GM13977 (cell line): ENCODE measurements around the gene SUPT3H.

Source experiments
- DNase-seq: peaks from one replicate; pipeline ENCODE4 v3.0.0; 2012; ENCODE audit warnings: low spot score
- in situ Hi-C: fragments of 300-500 bp; cut with MboI; formaldehyde crosslinking; loops from one replicate; pipeline ENCODE4 v1.12.0; 2022; ENCODE audit warnings: low sequenced_read_pairs, low pct_unique_long_range_greater_than_20kb, mixed read lengths, inconsistent platforms; ENCODE audit not compliant: unreplicated experiment
- TF ChIP-seq, protein P1 (sequence below): IDR thresholded peaks from 2 replicates; pipeline ENCODE4 v1.5.1; 2012; ENCODE audit warnings: mild to moderate bottlenecking, control low read depth; ENCODE audit not compliant: insufficient read depth; ENCODE audit errors: extremely low read depth, missing control alignments

The SUPT3H gene

DNA sequence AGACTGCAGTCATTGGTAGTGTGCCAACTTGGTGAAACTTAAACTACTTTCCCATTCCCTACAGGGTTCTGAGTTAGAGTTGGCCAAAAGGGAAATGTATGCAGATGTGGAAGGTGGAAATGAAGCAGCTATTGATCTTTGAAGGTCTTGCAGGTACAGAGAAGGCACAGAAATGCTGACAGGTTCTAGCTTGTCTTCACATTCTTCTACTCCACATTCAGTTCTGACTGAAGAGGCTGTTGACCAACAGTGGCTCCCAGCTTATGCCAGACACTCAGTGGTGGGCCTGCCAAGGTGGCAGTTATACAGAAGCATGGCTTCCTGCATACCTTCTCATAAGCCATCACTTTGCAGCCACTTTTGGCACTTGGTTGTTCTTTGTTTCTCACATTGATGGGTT lies 566.3 kb downstream of the SUPT3H start:
- no peak for DNase-seq
- in situ Hi-C loops, result no loop called here

DNA sequence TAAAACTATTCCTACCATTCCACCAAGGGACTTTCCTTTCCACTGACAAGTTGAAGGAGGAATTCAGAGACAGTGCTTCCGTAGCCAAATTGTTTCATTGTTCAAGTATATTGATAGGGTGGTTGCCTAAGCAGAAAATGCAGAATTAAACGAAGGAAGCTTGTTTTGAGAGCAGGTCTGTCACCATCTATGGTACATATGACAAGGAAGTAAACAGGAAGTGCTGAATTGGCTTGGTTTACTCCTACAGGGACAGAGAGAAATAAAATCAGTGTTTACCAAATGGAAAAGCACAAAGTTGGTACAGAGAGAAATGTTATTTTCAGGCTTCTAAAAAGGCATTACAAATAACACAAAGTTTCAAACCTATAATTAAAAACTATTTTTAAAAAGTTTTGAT lies 568.5 kb downstream of the SUPT3H start:
- in situ Hi-C loops, result no loop called here
- DNase-seq, result no peak
- TF ChIP-seq, protein P1, sequence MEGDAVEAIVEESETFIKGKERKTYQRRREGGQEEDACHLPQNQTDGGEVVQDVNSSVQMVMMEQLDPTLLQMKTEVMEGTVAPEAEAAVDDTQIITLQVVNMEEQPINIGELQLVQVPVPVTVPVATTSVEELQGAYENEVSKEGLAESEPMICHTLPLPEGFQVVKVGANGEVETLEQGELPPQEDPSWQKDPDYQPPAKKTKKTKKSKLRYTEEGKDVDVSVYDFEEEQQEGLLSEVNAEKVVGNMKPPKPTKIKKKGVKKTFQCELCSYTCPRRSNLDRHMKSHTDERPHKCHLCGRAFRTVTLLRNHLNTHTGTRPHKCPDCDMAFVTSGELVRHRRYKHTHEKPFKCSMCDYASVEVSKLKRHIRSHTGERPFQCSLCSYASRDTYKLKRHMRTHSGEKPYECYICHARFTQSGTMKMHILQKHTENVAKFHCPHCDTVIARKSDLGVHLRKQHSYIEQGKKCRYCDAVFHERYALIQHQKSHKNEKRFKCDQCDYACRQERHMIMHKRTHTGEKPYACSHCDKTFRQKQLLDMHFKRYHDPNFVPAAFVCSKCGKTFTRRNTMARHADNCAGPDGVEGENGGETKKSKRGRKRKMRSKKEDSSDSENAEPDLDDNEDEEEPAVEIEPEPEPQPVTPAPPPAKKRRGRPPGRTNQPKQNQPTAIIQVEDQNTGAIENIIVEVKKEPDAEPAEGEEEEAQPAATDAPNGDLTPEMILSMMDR, result no peak

More for the DNA sequence above, 566.3 kb downstream of the SUPT3H start:
- TF ChIP-seq, protein P1, result no peak

DNA sequence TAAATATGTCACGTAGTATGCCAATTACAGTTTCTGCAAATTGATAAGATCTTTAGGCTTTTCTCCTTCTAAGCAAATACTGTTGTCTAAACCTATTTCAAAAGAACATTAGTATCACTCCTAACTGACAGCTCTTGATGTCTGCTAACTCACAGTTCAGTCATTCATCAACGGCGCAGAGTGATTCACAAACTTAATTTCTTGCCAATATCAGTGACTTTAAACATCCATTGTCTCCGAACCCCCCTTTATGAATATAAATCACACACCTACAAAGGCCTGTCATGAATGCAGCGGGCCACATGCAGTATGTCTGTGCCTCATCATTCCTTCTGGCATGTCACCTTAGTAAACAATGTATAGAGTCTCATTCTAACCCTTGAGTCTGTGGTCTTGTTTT lies 569.6 kb downstream of the SUPT3H start:
- TF ChIP-seq, protein P1, result no peak
- DNase-seq, result no peak
- in situ Hi-C loops, result no loop called here

DNA sequence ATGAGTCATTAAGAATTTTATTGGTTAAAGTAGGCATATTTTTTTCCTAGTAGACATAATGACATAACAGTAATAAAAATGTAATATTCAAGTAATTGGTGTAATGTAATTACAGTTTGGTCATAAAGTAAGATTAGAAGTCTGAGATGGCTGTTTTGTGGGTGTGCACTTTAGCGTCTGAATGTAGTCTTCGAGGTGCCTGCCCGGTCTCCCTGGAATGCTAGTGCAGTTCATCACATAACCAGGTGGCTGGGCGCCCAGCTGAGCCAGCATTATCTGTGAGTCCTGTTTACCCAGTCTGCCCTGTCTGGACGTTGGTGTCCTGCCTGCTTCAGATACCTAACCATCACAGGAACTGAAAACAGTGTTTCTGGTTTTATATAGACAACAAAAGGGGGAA lies 571.1 kb downstream of the SUPT3H start:
- TF ChIP-seq, protein P1, result no peak
- no peak for DNase-seq
- in situ Hi-C loops, result no loop called here

DNA sequence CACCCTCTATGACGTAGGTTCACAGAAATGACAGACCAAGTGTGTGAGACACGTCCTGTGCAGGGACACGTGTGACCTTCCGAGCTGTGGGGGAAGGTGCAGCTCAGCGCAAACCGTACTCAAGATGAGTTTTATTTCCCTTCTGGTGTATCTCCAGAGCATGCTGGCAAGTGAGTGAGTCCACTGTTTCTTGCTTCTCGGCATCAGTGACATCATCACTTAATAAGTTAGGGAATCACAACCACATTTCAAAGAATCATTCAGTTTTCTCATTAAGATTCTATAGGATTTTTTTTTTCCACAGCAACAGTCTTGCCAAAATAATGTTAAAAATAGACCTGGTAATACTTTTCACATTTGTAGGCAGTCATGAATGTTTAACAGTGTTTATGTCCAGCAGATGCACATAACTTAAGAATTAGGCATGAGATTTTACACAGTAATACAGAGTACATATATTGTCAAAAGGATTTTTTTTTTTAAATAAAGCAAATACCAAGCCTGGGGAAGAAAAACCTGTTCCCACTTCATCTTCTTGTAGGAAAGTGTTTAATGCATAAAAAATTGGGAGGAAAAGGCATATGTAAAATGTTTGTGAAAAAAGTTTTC lies 572.4 kb downstream of the SUPT3H start:
- in situ Hi-C loops, result no loop called here
- TF ChIP-seq, protein P1, result no peak
- no peak for DNase-seq

DNA sequence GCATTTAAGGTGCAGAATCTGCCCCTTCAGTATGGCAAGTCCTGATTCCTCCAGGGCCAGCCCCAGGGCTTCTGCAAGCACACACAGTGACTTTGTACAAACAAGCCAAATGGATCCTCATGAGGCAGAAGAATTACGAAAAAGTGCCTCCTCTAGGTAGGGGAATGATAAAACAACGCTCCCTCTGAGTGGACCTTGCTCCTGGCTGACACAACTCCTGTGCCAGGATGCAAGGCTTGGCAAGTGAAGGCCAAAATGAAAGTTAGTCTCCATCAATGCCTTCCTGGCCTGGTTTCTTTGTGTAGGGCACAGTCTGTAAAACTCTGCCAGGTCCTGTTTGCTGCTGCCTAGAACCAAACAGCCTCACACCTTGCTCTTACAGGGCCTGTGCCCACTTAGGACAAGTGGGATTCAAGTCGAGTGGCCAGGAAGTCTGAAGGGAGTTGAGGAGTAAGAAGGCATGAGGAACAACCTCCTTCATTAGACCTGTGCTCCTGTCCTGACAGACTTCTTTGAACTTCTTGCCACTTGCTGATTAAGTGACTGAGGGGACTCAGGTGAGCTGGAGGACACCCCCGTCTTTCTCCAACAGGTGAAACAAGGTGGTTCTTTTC lies 573.1 kb downstream of the SUPT3H start:
- TF ChIP-seq, protein P1, result no peak
- no peak for DNase-seq
- in situ Hi-C loops, result no loop called here
